ENCODE results near the gene CELSR3. TPM values are rescaled to one million over a fixed set of nuclear protein-coding genes. Genes with fewer than 3 reads are reported as not detected.

CELSR3 gene
- total RNA-seq, 1 donor from 2014 or later, result 16.0 TPM

Other genes starting within 250 kb of the CELSR3 start
- gene PLXNB1, start 232.8 kb downstream of the CELSR3 start, total RNA-seq, result 6.8 and 7.0 TPM in 2 replicates
- 22.2 and 23.7 TPM in 2 replicates for gene CCDC51, start 222.8 kb downstream of the CELSR3 start, total RNA-seq
- gene TMA7, start 222.6 kb downstream of the CELSR3 start, total RNA-seq, result 270 and 289 TPM in 2 replicates
- gene ATRIP, start 216.1 kb downstream of the CELSR3 start, total RNA-seq, result 16.9 and 17.5 TPM in 2 replicates
- 65.6 and 69.5 TPM in 2 replicates for gene SHISA5, start 158.7 kb downstream of the CELSR3 start, total RNA-seq
- 53.0 and 57.0 TPM in 2 replicates for gene PFKFB4, start 106.1 kb downstream of the CELSR3 start, total RNA-seq
- 0.11 TPM in 1 of 2 replicates, not detected in the other for gene UCN2, start 99.1 kb downstream of the CELSR3 start, total RNA-seq
- 1.9 and 2.4 TPM in 2 replicates for gene COL7A1, start 67.6 kb downstream of the CELSR3 start, total RNA-seq
- gene UQCRC1, start 53.2 kb downstream of the CELSR3 start, total RNA-seq, result 248 and 273 TPM in 2 replicates
- gene TMEM89, start 41.1 kb downstream of the CELSR3 start, total RNA-seq, result 0.80 and 0.87 TPM in 2 replicates
- gene SLC26A6, start 27.4 kb downstream of the CELSR3 start, total RNA-seq, result 85.1 and 89.6 TPM in 2 replicates
- 49.8 and 51.4 TPM in 2 replicates for gene NCKIPSD, start 23.0 kb upstream of the CELSR3 start, total RNA-seq
- 65.4 and 68.2 TPM in 2 replicates for gene IP6K2, start 54.3 kb upstream of the CELSR3 start, total RNA-seq
- gene PRKAR2A, start 185.0 kb upstream of the CELSR3 start, total RNA-seq, result 30.7 and 32.4 TPM in 2 replicates
- gene SLC25A20, start 236.0 kb upstream of the CELSR3 start, total RNA-seq, result 16.2 and 19.0 TPM in 2 replicates